Sigmoid colon (tissue), 7 donors: ENCODE measurements around the gene RNASET2. TPM values are rescaled to one million over a fixed set of nuclear protein-coding genes. Genes with fewer than 3 reads are reported as not detected.

ENCODE experiments used
- DNase-seq: peaks from one replicate; pipeline ENCODE4 v3.0.0-alpha.2; 2019
- H3K27ac ChIP-seq, 4 donors: fragments of 200-600 bp; sonication (generic); one replicate each; pipeline ENCODE4 v1.5.1; 2016 to 2019; ENCODE audit warnings: mild to moderate bottlenecking in 1 of 4
- H3K27me3 ChIP-seq, 3 donors: fragments of 200-600 bp; sonication (generic); one replicate each; pipeline ENCODE4 v1.5.1; 2019; ENCODE audit warnings: mild to moderate bottlenecking in 1 of 3
- H3K36me3 ChIP-seq, 4 donors: fragments of 200-600 bp; sonication (generic); one replicate each; pipeline ENCODE4 v1.5.1; 2016 to 2019
- H3K4me1 ChIP-seq, 4 donors: fragments of 200-600 bp; sonication (generic); one replicate each; pipeline ENCODE4 v1.5.1; 2017 to 2019
- H3K4me3 ChIP-seq, 4 donors: fragments of 200-600 bp; sonication (generic); one replicate each; pipeline ENCODE4 v1.5.1; 2017 to 2019; ENCODE audit warnings: mild to moderate bottlenecking in 2 of 4, moderate library complexity in 1 of 4
- H3K9me3 ChIP-seq, 4 donors: fragments of 200-600 bp in 3 of 4; sonication (generic) in 3 of 4; one replicate each; pipeline versions ENCODE4 v1.5.1 to v1.6.1; 2013 to 2019
- CTCF ChIP-seq, 4 experiments: fragments of 450-650 bp in 3 of 4; fragments of 200-600 bp in 1 of 4; IDR thresholded peaks; one replicate each; pipeline ENCODE4 v1.5.1; 2016 to 2019; ENCODE audit warnings: antibody characterized with exemption in 4 of 4, mild to moderate bottlenecking in 3 of 4, moderate library complexity in 2 of 4
- EP300 ChIP-seq, 4 donors: sonication (generic); formaldehyde crosslinking; IDR thresholded peaks; one replicate each; pipeline ENCODE4 v1.6.1; 2017; ENCODE audit warnings: antibody characterized with exemption in 4 of 4
- POLR2A ChIP-seq, 2 donors: fragments of 450-650 bp; IDR thresholded peaks; one replicate each; pipeline ENCODE4 v1.6.1; 2016; ENCODE audit warnings: antibody characterized with exemption in 2 of 2, mild to moderate bottlenecking in 2 of 2, moderate library complexity in 2 of 2
- POLR2AphosphoS5 ChIP-seq, 4 donors: sonication (generic); formaldehyde crosslinking; IDR thresholded peaks; one replicate each; pipeline ENCODE4 v1.6.1; 2017; ENCODE audit warnings: antibody characterized with exemption in 4 of 4
- WGBS, 2 donors: extraction: QIAGEN DNeasy Blood & Tissue Kit; methylation state at CpG; one replicate each; pipeline ENCODE4 v1.1.7; 2013; 5-methylcytosine and 5-hydroxymethylcytosine counted together
- intact Hi-C: fragments of 100-400 bp; cut with DNase I; formaldehyde crosslinking; loops from one replicate; pipeline ENCODE4 v1.15.1; 2023
- polyA plus RNA-seq, 3 donors: library from polyadenylated mRNA; stranded (reverse); fragments of 200-250 nt; gene quantifications; one replicate each; pipeline ENCODE4 v1.2.3, GENCODE V29; 2013
- total RNA-seq, 4 donors: library from RNA; depleted of rRNA; stranded (reverse); fragments of >200 nt; gene quantifications; one replicate each; pipeline ENCODE4 v1.1.0, GENCODE V29; 2016
- donor health status: healthy with polysubstance abuse.
- donor health status: Bipolar disorder and iron deficiency.
- donor health status: healthy.

The RNASET2 gene
- total and polyA plus RNA-seq, 7 donors: 35.4 to 83.9 (median 43.9) TPM

- DNase-seq: no peak
- Histone ChIP-seq H3K27me3 (no peaks in the 10 kb centered on the region), H3K27ac (no peak overlapping the region), H3K4me3 (no peak overlapping the region), H3K4me1 (peaks cover 0 to 14% (median 6%) of the 10 kb centered on the region in 4 donors), H3K9me3 (no peaks in the 10 kb centered on the region), H3K36me3 (peaks cover 0 to 6% (median 1%) of the 10 kb centered on the region in 4 donors)
- WGBS, 2 donors: 86 to 88% methylated on average over 21 of the region's 21 CpGs
- intact Hi-C loops: no loop called here
- TF ChIP-seq CTCF (IDR thresholded peaks at IDR 0.05) (no peak), EP300 (IDR thresholded peaks at IDR 0.05) (no peak), POLR2AphosphoS5 (IDR thresholded peaks at IDR 0.05) (no peak), POLR2A (IDR thresholded peaks at IDR 0.05) (no peak)
These were observed 27.5 kb downstream of the RNASET2 start for GRCh38 chr6:166928644-166929541.

GRCh38 chr6:166927935-166928643 lies 28.3 kb downstream of the RNASET2 start:
- Histone ChIP-seq H3K4me1 (peaks cover 0 to 14% (median 6%) of the 10 kb centered on the region in 4 donors), H3K36me3 (peaks cover 0 to 4% (median 0%) of the 10 kb centered on the region in 4 donors), H3K27me3 (no peaks in the 10 kb centered on the region), H3K9me3 (no peaks in the 10 kb centered on the region), H3K4me3 (no peak overlapping the region), H3K27ac (no peak overlapping the region)
- intact Hi-C loops: no loop called here
- 87 to 89% methylated on average over 13 of the region's 13 CpGs for WGBS, 2 donors
- DNase-seq: no peak
- TF ChIP-seq POLR2A (IDR thresholded peaks at IDR 0.05) (no peak), POLR2AphosphoS5 (IDR thresholded peaks at IDR 0.05) (no peak), EP300 (IDR thresholded peaks at IDR 0.05) (no peak), CTCF (IDR thresholded peaks at IDR 0.05) (no peak)

DNA sequence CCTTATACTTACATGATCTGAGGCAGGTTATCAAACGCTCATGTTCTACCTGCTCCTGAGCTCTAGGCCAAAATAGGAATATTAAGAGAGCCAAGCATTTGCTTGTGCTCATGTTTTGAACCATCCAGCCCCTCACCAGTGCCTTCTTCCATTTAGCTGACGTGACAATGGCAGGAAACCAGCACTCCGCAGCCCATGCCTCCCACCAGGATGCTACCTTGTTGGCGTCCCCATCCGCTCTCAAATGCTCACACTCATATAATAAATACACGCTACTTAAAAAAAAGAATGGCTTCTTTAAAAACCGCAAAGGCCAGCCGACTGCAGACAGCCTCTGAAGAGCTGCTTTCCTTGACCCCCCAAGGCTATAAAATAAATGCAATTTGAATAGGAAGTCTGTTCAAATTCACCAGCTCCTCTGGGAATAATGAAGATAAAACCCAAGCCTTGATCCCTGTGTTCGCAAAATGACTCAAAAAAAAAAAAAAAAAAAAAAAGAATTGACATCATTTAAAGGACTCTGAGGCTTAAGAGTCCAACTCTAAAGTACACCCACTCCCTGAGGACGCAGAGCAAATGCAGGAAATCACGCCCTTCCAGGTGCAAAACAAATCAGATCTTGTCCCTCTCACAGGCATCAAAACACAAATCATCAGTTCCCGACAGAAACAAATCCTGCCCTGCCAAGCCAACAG lies 29.0 kb downstream of the RNASET2 start:
- Histone ChIP-seq H3K4me1 (peaks cover 0 to 14% (median 6%) of the 10 kb centered on the region in 4 donors), H3K36me3 (peaks cover 0 to 4% (median 0%) of the 10 kb centered on the region in 4 donors), H3K9me3 (no peaks in the 10 kb centered on the region), H3K4me3 (no peak overlapping the region), H3K27me3 (no peaks in the 10 kb centered on the region), H3K27ac (no peak overlapping the region)
- 83 to 89% methylated on average over 12 of the region's 12 CpGs for WGBS, 2 donors
- DNase-seq: no peak
- intact Hi-C loops: no loop called here
- TF ChIP-seq EP300 (IDR thresholded peaks at IDR 0.05): no peak
- TF ChIP-seq POLR2A (IDR thresholded peaks at IDR 0.05): no peak
- no peak for TF ChIP-seq CTCF (IDR thresholded peaks at IDR 0.05)
- TF ChIP-seq POLR2AphosphoS5 (IDR thresholded peaks at IDR 0.05): no peak

DNA sequence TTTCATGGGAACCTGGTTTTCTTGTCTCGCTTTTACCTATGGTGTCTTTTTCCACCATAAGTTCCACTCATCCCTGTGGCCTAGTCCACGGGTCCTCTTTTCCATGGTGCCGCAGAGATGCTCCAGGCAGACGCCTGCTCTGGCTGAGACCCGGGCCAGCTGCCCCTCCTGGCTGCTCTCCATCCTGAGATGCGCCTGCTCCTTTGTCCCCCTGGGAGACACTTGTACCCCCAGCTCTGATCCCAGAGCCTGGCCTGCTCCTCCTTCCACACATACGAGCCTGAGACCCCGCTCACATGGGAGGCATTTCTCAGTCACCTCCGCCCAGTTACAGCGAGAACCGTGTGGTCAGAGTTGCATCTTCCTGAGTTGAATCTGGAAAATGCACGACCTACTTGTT lies 29.6 kb downstream of the RNASET2 start:
- Histone ChIP-seq H3K4me1 (peaks cover 0 to 14% (median 6%) of the 10 kb centered on the region in 4 donors), H3K27me3 (no peaks in the 10 kb centered on the region), H3K4me3 (no peak overlapping the region), H3K36me3 (peaks cover 0 to 4% (median 0%) of the 10 kb centered on the region in 4 donors), H3K9me3 (no peaks in the 10 kb centered on the region), H3K27ac (no peak overlapping the region)
- DNase-seq: no peak
- TF ChIP-seq POLR2A (IDR thresholded peaks at IDR 0.05) (no peak), EP300 (IDR thresholded peaks at IDR 0.05) (no peak)
- intact Hi-C loops: no loop called here
- WGBS, 2 donors: 91 to 93% methylated on average over 12 of the region's 12 CpGs
